GM19240 (cell line): ENCODE results near the gene CTSC.

ENCODE experiments used
- DNase-seq: peaks from one replicate; pipeline ENCODE4 v3.0.0; 2011; ENCODE audit warnings: low spot score; ENCODE audit not compliant: insufficient read length

CTSC gene

DNA sequence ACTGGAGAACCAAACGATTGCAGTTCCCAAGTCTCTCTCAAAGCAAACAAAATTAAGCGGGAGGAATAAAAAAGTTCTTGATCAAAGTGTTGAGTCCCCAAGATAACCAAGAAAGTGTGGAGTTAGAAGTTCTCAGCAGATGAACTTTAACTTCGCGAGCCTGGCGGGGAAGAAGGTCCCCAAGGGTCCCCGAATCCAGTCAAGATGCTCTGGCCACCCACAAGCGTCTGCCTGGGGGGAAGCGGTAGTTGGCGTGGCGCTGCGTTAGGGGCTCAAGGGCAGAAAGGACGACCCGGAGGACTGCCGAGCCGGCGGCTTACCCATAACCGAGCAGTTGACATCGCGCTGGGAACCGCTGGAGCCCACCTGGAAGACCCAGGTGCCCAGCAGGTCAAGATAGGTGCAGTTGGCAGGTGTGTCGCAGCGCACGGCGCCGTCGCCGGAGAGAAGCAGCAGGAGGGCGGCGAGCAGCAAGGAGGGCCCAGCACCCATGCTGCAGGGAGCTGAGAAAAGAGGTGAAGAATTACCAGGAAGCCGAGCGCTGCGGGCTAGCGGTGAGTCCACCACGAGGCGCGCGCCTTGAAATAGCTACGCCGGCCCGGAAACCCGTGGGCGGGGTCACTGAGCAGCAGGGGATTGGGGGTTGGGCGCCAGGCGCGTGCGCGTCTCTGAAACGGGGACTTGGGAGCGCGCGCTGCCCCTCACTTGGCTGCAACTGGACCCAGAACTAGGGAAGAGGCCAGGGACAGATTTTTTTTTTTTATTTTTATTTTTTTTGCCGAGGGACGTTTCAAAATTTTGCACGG, at the start of gene CTSC:
Gene CTSC, minus strand, starts transcription at position 556 of the 806 bp plus-strand sequence. Its CDS starts 64 bp downstream, at position 492.
- peak; percentile 64 for DNase-seq

DNA sequence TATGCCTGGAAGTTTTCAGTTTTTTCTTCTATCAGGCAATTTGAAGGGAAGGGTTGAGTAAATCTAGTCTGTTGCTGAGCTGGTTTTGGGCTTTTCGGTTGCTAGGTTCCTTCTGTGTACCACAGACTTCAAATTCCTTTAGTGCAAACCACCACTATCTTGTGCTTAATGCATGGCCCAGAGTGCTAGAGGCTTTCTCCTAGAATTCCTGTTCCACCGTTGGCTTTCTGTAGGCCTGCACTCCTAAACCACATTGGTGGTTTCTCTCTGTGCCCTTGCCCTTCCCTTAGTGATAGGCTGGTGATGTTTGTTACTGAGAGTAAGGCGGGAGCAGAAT, 47.1 kb upstream of the CTSC start:
- no peak for DNase-seq

DNA sequence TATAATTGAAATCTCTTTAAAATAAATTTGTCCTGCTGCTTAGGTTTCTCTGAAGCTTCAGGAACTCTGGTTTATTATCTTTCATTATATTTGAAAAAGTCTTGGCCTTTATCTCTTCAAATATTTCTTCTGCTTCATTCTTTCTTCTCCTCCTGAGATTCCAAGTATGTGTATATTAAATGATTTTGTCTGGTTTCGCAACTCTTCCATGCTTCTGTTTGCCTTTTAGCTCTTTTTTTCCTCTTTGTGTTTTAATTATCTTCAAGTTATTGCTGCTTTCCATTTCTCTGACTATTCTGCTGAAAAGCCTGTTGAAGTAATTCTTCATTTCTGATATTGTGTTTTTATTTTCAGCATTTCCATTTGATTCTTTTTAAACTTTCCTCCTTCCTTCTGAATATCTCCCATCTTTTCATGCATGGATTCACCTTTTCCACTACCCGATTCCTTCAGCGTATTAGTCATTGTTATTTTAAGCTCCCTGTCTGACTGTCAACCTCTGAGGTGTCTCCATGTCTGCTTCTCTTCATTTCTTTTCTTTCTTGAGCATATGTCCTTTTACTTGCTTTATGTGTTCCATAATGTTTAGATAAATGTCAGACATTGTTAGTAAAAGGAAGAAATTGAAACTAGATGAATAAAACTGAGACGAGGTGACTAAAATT, 46.6 kb upstream of the CTSC start:
- no peak for DNase-seq

DNA sequence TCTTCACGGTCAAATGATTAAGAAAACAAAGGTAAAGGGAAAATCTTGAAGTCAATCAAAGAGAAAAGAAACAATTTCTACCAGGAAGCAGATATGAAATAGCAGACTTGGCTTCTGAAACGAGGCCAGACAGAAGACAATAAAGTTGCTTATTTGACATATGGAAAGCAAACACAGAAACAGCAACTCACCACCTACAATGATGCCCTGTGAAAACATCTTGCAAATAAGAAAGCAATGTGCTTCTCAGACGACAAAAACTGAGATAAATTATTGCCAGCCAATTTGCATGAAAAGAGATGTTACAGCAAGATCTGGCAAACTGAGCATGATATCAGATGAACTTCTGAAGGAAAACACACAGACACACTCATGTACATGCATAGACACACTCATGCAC, 45.9 kb upstream of the CTSC start:
- DNase-seq, result no peak

DNA sequence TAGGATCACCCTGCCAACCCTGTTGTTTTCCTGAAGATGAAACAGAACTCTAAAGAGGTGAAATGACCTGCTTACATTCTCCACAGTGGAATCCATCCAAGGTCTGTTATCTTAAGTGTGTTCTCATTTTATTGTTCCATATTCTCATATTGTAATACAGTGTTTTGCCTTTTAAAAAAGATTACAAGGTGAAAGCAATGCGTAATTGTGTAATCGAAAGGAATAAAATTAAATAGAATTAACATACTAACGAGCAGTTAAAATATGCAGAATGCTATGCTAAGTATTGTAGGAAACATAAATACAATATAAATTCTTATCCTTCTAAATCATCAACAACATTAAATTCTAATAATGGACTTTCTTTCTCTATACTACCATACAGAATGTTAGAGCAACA, 41.6 kb upstream of the CTSC start:
- no peak for DNase-seq

DNA sequence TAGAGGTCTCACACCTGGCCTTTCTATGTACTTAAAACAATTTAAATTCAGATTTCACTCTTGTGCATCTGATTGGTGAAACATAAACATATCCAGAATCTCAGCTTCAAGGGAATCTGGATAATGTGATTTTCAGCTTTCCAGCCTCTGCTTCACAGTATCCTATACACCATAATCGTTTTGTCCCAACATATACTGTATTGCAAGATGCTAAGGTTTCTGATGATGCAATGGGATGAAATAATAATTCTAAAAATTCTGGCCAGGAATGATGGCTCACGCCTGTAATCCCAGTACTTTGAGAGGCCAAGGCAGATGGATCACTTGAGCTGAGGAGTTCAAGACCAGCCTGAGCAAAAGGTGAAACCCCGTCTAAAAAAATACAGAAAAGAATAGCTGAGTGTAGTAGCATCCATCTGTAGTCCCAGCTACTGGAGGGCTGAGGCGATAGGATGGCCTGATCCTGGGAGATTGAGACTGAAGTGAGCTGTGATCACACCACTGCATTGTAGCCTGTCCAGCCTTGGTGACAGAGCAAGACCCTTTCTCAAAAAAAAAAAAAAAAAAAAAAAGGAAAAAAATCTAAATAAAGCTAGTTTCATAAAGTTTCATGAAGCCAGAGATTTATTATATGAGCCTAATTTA, 41.0 kb upstream of the CTSC start:
- DNase-seq, result no peak

DNA sequence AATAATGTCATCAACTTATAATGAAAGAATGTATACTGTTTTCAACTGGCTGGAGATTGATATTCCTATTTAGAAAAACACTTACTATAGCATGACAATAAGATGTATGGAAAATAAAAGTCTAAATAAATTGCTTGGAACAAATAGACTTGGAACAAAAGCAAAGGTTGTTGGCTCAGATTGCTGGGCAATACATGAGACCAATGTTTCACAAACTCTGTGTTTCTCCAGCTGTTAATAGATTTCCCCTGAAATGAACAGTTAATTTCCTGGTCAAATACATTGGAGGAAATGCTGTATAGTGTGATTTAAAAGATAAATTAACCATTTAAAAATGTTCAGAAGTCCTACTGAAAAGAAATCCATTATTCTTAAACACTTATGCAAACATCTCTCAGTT, 40.1 kb upstream of the CTSC start:
- no peak for DNase-seq

DNA sequence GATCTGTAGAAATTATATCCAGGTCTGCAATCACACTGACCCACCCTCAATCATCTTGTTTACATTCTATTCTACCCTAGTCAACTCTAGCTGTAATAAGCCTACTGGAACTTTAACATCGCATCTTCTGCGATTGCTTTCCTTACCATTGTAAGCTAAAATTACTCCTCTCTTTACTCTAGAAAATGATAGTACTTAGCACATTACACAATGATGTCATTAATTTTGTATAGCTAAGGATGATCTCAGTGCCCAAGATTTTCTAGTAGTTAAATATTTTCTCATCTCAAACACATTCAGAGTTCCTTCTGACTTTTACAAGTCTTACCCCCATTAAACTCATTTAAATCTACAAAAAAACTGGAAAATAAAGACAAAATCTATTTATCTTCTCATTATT, 39.6 kb upstream of the CTSC start:
- DNase-seq, result no peak

DNA sequence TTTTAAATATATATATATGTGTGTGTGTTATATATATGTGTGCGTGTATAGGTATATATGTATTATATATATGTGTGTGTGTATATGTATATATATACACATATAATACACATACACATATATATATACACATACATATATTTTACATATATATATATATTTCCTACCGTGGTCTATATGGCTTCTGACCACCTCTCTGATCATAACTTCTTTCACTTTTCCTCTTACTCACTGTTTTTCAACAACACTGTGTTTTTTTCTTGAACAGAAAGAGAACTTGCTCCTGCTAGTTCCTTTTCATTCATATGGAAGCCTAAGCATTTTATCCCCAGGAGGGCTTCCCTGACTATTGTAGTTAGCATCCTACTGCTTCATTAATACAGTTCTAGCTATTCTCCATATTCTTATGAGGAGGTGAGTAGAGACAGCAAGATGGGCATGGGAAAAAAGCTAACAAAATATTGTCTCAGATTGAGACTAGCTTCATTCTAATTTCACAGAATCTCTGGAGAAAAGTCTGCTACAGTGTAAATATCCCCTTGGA, 38.5 kb upstream of the CTSC start:
- no peak for DNase-seq

DNA sequence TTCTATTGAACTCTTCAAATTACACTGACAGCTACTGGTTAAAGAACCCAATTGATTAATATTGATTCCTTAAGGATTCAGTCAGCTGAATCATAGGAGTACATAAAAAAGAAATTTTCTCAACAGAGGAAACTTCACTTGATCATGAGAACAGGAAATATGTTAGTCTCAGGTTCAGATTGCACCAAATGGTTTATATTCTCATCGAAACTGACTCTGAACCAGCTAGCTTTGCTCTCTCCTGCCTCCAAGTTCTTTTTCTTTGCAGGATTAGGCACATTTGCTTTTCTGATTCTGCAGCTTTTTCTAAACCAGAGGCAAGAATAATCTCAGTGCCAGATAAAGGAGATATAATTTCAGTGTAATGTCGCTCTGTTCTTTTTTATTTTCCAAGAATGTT, 33.2 kb upstream of the CTSC start:
- no peak for DNase-seq

DNA sequence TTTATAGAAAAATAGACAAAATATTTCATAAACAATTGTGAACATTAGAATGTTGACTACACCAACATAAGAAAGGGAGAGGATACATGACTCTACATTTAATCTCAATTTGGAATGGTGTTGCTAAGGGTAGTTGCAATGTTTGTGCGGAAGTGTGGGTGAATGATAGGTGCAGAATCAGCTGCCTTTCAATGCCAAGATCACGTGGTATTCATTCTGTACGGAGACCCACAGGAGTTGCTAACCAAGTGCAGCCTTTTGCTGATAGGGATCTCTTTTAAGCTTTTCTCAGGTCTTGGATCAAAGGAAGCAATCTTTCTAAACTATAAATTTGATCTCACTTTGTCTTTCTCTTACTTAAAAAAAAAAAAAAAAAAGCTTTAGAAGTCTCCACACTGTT, 29.8 kb upstream of the CTSC start:
- no peak for DNase-seq

DNA sequence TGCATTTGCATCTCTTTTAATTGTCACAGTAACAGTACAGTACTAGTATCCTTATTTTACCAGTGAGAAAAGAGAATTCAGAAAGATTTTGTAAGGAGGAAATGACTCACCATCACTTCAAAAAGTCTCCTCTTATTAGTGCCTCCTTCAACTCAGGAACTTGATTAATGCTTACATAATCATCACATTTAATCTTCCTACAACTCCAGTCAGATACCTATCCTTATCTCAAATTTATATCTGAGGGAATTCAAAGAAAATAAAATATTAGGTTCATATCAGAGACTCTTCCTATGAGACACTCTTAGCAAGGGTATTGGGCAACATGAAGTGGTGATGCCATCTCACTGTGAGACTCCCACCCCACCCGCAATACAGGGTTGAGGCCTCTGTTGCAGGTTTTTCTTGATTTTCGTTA, 26.1 kb upstream of the CTSC start:
- no peak for DNase-seq

DNA sequence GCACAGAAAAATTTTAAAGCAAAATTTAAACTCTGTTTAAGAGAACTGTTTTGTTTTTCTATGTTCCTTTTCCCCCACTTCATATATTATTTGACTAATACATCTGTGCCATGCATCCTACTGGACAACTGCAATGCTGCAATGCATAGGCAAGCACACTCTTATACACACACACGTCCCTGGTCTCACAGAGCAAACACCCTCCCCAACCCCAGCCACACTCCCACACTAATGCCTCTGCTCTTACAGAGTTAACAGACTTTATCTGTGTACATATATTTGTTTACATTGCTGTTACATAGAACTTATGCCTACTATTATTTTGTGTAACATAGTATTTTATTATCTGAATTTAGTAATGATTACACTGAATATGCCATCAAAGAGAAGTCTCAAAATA, 25.5 kb upstream of the CTSC start:
- DNase-seq, result no peak

DNA sequence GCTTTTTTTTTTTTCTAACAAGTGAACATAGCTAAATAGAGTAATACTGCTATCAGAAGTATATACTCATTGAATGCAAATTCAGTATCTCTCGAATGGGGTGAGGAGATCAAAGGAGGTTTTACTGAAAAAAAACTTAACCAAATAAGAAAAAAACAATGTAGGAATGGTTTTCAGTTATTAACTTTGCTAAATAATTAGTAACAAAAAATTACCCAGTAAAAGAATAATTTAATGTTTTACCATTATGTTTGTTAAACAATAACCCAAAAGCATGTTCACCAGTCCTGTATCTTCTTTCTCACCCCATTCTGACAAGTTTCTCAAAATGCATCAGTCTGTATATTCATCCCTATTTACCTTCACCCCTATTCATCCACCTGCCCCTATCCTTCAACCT, 22.6 kb upstream of the CTSC start:
- DNase-seq, result no peak

DNA sequence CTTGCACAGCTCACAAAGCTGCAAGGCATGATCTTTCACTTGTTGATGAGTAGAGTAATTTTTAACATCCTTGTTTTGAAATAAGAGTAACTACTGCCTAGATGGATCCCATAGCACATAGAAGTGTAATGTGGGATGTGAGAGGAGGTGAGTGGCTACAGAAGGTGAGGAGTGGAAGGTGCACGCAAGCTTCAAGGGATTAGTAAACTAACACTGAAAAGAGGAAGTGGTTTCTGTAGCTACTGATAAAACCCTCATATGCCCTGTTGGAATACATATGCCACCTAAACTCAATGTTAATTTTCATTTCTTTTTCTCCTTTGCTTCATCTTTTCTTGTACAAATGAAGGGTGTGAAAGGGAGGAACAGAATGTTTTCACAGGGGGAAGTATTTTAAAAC, 22.0 kb upstream of the CTSC start:
- DNase-seq, result no peak

DNA sequence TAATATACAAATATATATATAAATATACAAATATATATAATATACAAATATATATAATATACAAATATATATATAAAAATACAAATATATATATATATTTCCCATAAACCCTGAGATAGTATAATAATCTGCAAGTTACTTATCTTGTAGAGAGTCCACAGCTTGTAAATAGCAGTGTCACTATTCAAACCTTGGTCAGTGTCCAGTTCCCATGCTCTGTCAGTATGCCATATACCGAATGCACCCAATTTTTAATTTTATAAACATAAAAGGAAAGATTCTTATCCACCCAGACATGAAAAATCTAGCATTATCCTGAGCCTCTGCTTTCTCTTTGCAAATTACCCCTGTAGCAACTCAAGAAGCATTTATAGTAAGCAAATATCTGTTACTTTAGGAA, 21.6 kb upstream of the CTSC start:
- DNase-seq, result no peak

DNA sequence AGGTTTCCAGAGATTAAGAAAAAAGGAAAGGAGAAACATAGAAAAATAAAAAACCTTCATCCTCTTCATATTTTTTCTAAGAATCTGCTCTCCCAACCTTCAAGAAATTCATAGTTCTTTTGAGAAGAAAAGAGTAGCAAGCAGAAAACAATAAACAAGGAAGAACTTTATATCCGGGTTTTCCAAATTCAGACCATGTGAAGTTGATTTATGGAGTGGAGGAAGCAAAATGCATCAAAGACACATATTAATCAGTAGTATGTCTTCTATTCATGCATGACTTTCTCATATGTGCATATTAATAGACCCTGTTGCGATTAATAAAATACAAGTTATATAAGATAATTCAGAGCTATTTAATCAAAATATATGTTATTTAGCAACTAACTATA, 20.5 kb upstream of the CTSC start:
- no peak for DNase-seq

DNA sequence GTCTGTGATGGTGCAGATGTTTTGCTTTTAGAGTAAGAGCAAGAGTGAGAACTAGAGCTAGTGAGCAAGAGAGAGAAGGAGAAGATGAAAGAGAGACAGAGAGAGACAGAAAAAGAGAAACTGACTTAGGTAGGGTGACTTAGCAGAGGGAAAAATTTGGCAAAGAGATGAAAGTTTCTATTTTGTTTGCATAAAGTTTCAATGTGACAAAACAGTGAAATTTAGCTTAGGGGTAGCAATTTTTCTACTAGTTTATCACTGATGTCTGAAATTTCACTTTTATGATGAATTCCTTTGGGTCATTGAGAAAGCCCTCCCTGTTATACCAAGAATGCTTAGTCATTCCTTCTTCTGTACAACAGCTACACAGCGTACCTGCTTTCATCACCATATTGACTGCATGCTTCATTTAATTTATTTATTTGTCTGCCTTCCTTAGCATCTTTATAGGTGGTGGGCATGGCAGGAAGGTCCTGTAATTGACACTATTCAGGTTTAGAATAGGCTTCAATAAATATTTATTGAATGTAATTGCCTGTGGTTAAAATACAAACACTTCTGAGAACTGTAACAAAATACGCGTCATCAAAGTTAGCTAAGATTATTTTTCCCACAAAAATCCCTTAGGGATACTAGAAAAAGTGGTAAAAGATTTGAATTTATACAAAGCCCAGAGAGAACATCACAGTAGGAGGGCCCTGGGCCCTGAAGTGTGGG, 19.9 kb upstream of the CTSC start:
- DNase-seq, result no peak

DNA sequence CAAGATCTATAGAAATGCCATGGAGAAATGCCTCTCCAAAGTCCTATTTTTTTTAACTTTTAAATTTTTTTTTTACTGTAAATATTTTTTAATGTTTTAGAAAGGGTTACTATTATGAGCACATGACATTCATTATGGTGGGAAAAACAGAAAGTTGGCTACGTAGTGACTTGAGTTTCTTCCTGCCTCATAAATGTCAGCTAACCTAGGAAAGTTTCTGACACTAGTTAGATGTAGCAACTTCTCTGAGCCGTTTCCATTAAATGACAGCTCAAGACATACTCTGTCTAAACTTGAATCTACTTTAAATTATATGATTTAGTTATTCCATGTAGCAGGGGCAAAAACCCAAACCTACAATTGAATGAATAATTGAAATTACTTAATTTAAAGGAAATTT, 18.4 kb upstream of the CTSC start:
- DNase-seq, result no peak

DNA sequence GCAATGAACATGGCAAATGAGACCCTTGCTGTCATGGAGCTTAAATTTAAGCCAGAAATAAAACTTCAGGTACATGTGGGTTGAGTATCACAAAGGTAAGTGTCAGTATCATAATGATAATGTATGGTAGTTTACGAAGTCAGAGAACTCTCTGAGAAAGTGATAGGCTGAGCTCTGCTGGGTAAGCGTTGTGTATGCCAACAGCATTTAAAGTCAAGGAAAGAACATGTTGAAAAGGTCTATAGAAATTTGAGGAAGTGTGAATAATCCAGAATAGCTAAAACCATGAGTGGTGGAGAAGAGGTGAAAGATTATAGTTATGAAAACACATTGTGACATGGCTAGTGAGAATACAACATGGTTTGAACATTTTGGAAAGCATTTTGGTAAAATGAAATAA, 17.4 kb upstream of the CTSC start:
- no peak for DNase-seq

DNA sequence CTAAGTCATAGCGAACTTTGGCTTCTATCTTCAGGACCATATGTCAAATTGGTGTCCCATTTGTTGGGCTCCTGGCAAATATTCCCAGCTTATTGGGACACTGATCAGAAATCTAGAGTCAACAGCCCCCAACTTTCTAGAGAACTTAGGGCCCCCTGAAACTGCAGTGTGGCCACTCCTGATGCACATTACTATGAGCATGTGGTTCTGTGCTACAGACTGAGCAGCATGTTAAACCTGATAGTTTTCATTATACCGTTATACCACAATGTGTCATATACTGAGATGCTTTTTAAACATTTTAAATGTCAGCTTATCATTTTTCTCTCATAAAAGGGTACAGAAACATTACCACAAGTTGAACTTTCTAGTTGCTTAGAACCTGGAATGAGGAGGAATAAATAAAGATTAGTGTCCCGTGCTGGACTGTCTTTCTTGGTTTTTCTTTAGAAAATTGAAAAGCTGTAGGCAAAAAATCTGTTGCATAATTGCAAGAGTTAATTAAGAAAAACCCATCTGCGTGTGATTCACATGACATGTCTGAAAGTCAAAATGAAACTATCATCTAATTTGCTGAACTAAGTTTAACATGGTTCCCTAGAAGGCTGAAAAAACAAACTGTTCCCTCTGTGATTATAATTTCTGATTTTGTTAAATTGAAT, 16.4 kb upstream of the CTSC start:
- DNase-seq, result no peak
